ENCODE measurements around the gene RARS2. TPM values are rescaled to one million over a fixed set of nuclear protein-coding genes. Genes with fewer than 3 reads are reported as not detected.
"Not testable (repeated sequence)": the region's sequence is repeated elsewhere in the genome, so short reads cannot be mapped to it uniquely, and the experiment has no call there.

Gene RARS2
- total RNA-seq, 5 donors from 2014 or later (not counting 1 experiment from before 2014, with no cell fraction given): 27.5 to 31.4 (median 28.4) TPM

DNA sequence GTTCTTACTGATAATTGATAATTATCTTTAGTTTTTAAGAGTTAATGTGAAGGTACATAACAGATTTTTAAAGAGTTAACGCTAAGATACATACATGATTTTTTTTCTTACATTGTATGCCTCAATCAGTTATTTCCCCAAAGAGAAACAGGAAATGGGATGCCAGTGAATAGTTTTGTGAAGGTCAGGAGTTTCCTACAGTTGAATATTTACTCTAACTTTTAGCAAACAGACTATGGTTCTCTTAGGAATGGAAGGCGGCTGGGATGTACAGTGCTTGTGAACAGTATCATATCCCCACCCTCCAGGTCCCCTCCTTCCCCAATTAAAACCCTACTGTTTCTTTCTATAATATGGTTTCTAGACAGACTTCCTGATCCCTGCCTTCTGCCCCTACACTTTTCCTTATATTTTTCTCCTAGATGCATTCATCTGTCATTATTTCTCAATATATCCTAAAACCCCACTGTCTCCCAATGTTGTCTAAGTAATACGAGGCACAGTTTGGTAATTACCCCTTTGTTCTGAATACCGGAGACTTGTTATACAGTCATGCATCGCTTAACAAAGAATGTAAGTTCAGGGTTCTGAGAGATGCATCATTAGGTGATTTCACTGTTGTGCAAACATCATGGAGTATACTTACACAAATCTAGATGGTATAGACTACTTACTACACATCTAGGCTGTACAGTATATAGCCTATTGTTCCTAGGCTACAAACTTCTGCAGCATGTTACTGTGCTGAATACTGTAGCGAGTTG lies 87.8 kb downstream of the RARS2 start:
- Mint-ChIP-seq H3K27me3 (no peaks in the 10 kb centered on the region), H3K4me3 (no peak overlapping the region), H3K36me3 (peaks cover 37% of the 10 kb centered on the region), H3K9me3 (no peaks in the 10 kb centered on the region), H3K4me1 (peaks cover 9 to 15% (median 10%) of the 10 kb centered on the region in 3 donors), H3K27ac (no peak overlapping the region)
- Histone ChIP-seq H3K4me3 (ENCODE audit: control insufficient read depth in 1 of 2, extremely low read depth in 1 of 2, low read length in 1 of 2) (no peak overlapping the region), H3K4me1 (ENCODE audit: control insufficient read depth in 1 of 2, extremely low read depth in 1 of 2, insufficient read depth in 2 of 2, low read length in 2 of 2) (no peaks in the 10 kb centered on the region), H3K27ac (ENCODE audit: low read length) (no peak overlapping the region), H3K27me3 (replicated peaks in 1 of 2; ENCODE audit: control insufficient read depth in 2 of 2, extremely low read depth in 1 of 2, insufficient read depth in 2 of 2, low read length in 1 of 2) (no peaks in the 10 kb centered on the region), H3K36me3 (ENCODE audit: control insufficient read depth in 2 of 2, extremely low read depth in 1 of 2, insufficient read depth in 1 of 2, low read length in 1 of 2) (peaks cover 0 to 22% of the 10 kb centered on the region in 2 donors), H3K9me3 (no peaks in the 10 kb centered on the region)
- POLR2A ChIA-PET: no interaction called here
- DNase-seq (no peak), ATAC-seq (replicated peaks in 1 of 4) (no peak)
- 100% methylated on average over 1 of the region's 6 CpGs for WGBS (ENCODE audit: insufficient coverage)
- CTCF ChIA-PET: no interaction called here

GRCh38 chr6:87498048-87498447 lies 91.7 kb downstream of the RARS2 start:
- ChIA-PET CTCF (no interaction called here), POLR2A (no interaction called here)
- Mint-ChIP-seq H3K36me3 (peaks cover 21% of the 10 kb centered on the region), H3K9me3 (no peaks in the 10 kb centered on the region), H3K4me3 (no peak overlapping the region), H3K27me3 (no peaks in the 10 kb centered on the region), H3K4me1 (peaks cover 4 to 13% (median 6%) of the 10 kb centered on the region in 3 donors), H3K27ac (no peak overlapping the region)
- H3K36me3 ChIP-seq (ENCODE audit: control insufficient read depth in 2 of 2, extremely low read depth in 1 of 2, insufficient read depth in 1 of 2, low read length in 1 of 2): peaks cover 0 to 18% of the 10 kb centered on the region in 2 donors
- no peaks in the 10 kb centered on the region for H3K9me3 ChIP-seq
- H3K27me3 ChIP-seq (replicated peaks in 1 of 2; ENCODE audit: control insufficient read depth in 2 of 2, extremely low read depth in 1 of 2, insufficient read depth in 2 of 2, low read length in 1 of 2): no peaks in the 10 kb centered on the region
- H3K27ac ChIP-seq (ENCODE audit: low read length): no peak overlapping the region
- no peak for ATAC-seq (replicated peaks in 1 of 4)
- no peak overlapping the region for H3K4me3 ChIP-seq (ENCODE audit: control insufficient read depth in 1 of 2, extremely low read depth in 1 of 2, low read length in 1 of 2)
- no peaks in the 10 kb centered on the region for H3K4me1 ChIP-seq (ENCODE audit: control insufficient read depth in 1 of 2, extremely low read depth in 1 of 2, insufficient read depth in 2 of 2, low read length in 2 of 2)
- DNase-seq: no peak

GRCh38 chr6:87494761-87495422 lies 94.9 kb downstream of the RARS2 start:
- H3K27ac Mint-ChIP-seq: no peak overlapping the region
- H3K36me3 ChIP-seq (ENCODE audit: control insufficient read depth in 2 of 2, extremely low read depth in 1 of 2, insufficient read depth in 1 of 2, low read length in 1 of 2): no peaks in the 10 kb centered on the region
- ChIA-PET POLR2A (interaction anchor here in 1 of 2 donors (0.6 kb wide), 2 partner anchors 368 to 668 kb away, joined by 5 read pairs; no protein-coding TSS in a partner anchor), CTCF (interaction anchor here (0.6 to 0.9 kb wide), 3 partner anchors 9 to 173 kb away, joined by 3 read pairs; no protein-coding TSS in a partner anchor)
- H3K9me3 Mint-ChIP-seq: no peaks in the 10 kb centered on the region
- H3K4me1 ChIP-seq (ENCODE audit: control insufficient read depth in 1 of 2, extremely low read depth in 1 of 2, insufficient read depth in 2 of 2, low read length in 2 of 2): no peaks in the 10 kb centered on the region
- no peaks in the 10 kb centered on the region for H3K27me3 Mint-ChIP-seq
- no peaks in the 10 kb centered on the region for H3K27me3 ChIP-seq (replicated peaks in 1 of 2; ENCODE audit: control insufficient read depth in 2 of 2, extremely low read depth in 1 of 2, insufficient read depth in 2 of 2, low read length in 1 of 2)
- WGBS (ENCODE audit: insufficient coverage): 100% methylated on average over 2 of the region's 8 CpGs
- no peaks in the 10 kb centered on the region for H3K9me3 ChIP-seq
- no peak overlapping the region for H3K4me3 ChIP-seq (ENCODE audit: control insufficient read depth in 1 of 2, extremely low read depth in 1 of 2, low read length in 1 of 2)
- ATAC-seq (replicated peaks in 1 of 4) (no peak), DNase-seq (no peak)
- peaks cover 8 to 13% (median 8%) of the 10 kb centered on the region in 3 donors for H3K4me1 Mint-ChIP-seq
- no peak overlapping the region for H3K27ac ChIP-seq (ENCODE audit: low read length)
- no peak overlapping the region for H3K4me3 Mint-ChIP-seq
- H3K36me3 Mint-ChIP-seq: peaks cover 17% of the 10 kb centered on the region

DNA sequence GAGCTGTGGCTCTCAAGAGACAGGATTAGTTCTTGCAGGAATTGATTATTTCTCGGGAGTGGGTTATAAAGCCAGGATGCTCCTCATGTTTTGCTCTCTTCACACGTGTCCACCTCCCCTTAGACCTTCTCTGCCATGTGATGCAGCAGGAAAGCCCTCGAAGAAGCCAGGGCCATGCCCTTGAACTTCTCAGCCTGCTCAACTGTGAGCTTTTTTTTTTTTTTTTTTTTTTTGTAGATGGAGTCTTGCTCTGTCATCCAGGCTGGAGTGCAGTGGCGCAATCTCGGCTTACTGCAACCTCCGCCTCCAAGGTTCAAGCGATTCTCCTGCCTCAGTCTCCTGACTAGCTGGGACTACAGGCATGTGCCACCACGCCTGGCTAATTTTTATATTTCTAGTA lies 100.5 kb downstream of the RARS2 start:
- not testable (repeated sequence) for H3K4me3 ChIP-seq (ENCODE audit: control insufficient read depth in 1 of 2, extremely low read depth in 1 of 2, low read length in 1 of 2); H3K27ac Mint-ChIP-seq; H3K4me3 Mint-ChIP-seq; H3K27ac ChIP-seq (ENCODE audit: low read length); H3K9me3 Mint-ChIP-seq; H3K9me3 ChIP-seq; H3K4me1 ChIP-seq (ENCODE audit: control insufficient read depth in 1 of 2, extremely low read depth in 1 of 2, insufficient read depth in 2 of 2, low read length in 2 of 2); H3K27me3 ChIP-seq (replicated peaks in 1 of 2; ENCODE audit: control insufficient read depth in 2 of 2, extremely low read depth in 1 of 2, insufficient read depth in 2 of 2, low read length in 1 of 2); H3K36me3 ChIP-seq (ENCODE audit: control insufficient read depth in 2 of 2, extremely low read depth in 1 of 2, insufficient read depth in 1 of 2, low read length in 1 of 2); H3K27me3 Mint-ChIP-seq; ATAC-seq (replicated peaks in 1 of 4); DNase-seq
- POLR2A ChIA-PET: interaction anchor here in 1 of 2 donors (0.6 kb wide), 1 partner anchor 9 kb away, joined by 8 read pairs; no protein-coding TSS in a partner anchor
- Mint-ChIP-seq H3K36me3 (peaks cover 32% of the 10 kb centered on the region), H3K4me1 (peaks cover 5 to 16% (median 11%) of the 10 kb centered on the region in 3 donors)
- WGBS (ENCODE audit: insufficient coverage): 100% methylated on average over 1 of the region's 8 CpGs
- CTCF ChIA-PET: interaction anchor here (0.6 to 0.9 kb wide), 2 partner anchors 97 to 342 kb away, joined by 4 read pairs; no protein-coding TSS in a partner anchor

- ChIA-PET CTCF (interaction anchor here in 1 of 2 donors (0.6 kb wide), 1 partner anchor 340 kb away, joined by 4 read pairs; no protein-coding TSS in a partner anchor), POLR2A (no interaction called here)
- H3K36me3 ChIP-seq (ENCODE audit: control insufficient read depth in 2 of 2, extremely low read depth in 1 of 2, insufficient read depth in 1 of 2, low read length in 1 of 2): peaks cover 6% of the 10 kb centered on the region in 2 donors
- H3K27me3 ChIP-seq (replicated peaks in 1 of 2; ENCODE audit: control insufficient read depth in 2 of 2, extremely low read depth in 1 of 2, insufficient read depth in 2 of 2, low read length in 1 of 2): no peaks in the 10 kb centered on the region
- H3K27ac ChIP-seq (ENCODE audit: low read length): no peak overlapping the region
- no peaks in the 10 kb centered on the region for H3K27me3 Mint-ChIP-seq
- H3K4me1 Mint-ChIP-seq: peaks cover 5 to 25% (median 12%) of the 10 kb centered on the region in 3 donors
- peaks cover 33% of the 10 kb centered on the region for H3K36me3 Mint-ChIP-seq
- H3K9me3 Mint-ChIP-seq: no peaks in the 10 kb centered on the region
- WGBS (ENCODE audit: insufficient coverage): no CpG with 5 or more reads among the region's 4 CpGs
- H3K4me3 Mint-ChIP-seq: no peak overlapping the region
- DNase-seq: no peak
- H3K9me3 ChIP-seq: no peaks in the 10 kb centered on the region
- H3K4me1 ChIP-seq (ENCODE audit: control insufficient read depth in 1 of 2, extremely low read depth in 1 of 2, insufficient read depth in 2 of 2, low read length in 2 of 2): peaks cover 0 to 4% of the 10 kb centered on the region in 2 experiments
- no peak overlapping the region for H3K4me3 ChIP-seq (ENCODE audit: control insufficient read depth in 1 of 2, extremely low read depth in 1 of 2, low read length in 1 of 2)
- H3K27ac Mint-ChIP-seq: no peak overlapping the region
- no peak for ATAC-seq (replicated peaks in 1 of 4)
These were observed 102.2 kb downstream of the RARS2 start for GRCh38 chr6:87487555-87487954.

DNA sequence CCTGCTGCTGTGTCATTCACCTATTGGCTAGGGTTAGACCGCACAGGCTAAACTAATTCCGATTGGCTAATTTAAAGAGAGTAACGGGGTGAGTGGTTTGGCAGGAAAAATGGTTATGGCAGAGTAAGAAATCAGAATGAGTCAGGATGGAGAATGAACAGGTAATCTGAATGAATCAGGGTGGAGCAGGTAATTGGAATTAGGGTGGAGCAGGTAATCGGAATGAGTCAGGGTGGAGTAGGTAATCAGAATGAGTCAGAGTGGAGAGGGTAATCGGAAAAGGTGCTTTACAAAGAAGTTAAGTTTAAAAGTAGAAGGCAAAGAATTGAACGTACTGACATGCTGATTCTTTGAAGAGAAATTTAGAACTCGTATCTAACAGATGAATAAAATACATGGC lies 105.3 kb downstream of the RARS2 start:
- Mint-ChIP-seq H3K27ac (no peak overlapping the region), H3K36me3 (peaks cover 33% of the 10 kb centered on the region), H3K27me3 (no peaks in the 10 kb centered on the region), H3K4me3 (no peak overlapping the region), H3K9me3 (no peaks in the 10 kb centered on the region), H3K4me1 (peaks cover 5 to 25% (median 10%) of the 10 kb centered on the region in 3 donors)
- no peaks in the 10 kb centered on the region for H3K27me3 ChIP-seq (replicated peaks in 1 of 2; ENCODE audit: control insufficient read depth in 2 of 2, extremely low read depth in 1 of 2, insufficient read depth in 2 of 2, low read length in 1 of 2)
- WGBS (ENCODE audit: insufficient coverage): 95% methylated on average over 6 of the region's 7 CpGs
- H3K4me1 ChIP-seq (ENCODE audit: control insufficient read depth in 1 of 2, extremely low read depth in 1 of 2, insufficient read depth in 2 of 2, low read length in 2 of 2): peaks cover 0 to 4% of the 10 kb centered on the region in 2 experiments
- ChIA-PET POLR2A (interaction anchor here in 1 of 2 donors (0.6 kb wide), 1 partner anchor 134 kb away, joined by 3 read pairs; no protein-coding TSS in a partner anchor), CTCF (no interaction called here)
- DNase-seq: no peak
- H3K27ac ChIP-seq (ENCODE audit: low read length): no peak overlapping the region
- no peak for ATAC-seq (replicated peaks in 1 of 4)
- no peaks in the 10 kb centered on the region for H3K9me3 ChIP-seq
- peaks cover 6 to 14% of the 10 kb centered on the region in 2 donors for H3K36me3 ChIP-seq (ENCODE audit: control insufficient read depth in 2 of 2, extremely low read depth in 1 of 2, insufficient read depth in 1 of 2, low read length in 1 of 2)
- H3K4me3 ChIP-seq (ENCODE audit: control insufficient read depth in 1 of 2, extremely low read depth in 1 of 2, low read length in 1 of 2): no peak overlapping the region
